Measurements from ENCODE around the gene ARAP1.

Gene ARAP1

GRCh38 chr11:72762641-72763304 is 10.6 kb upstream of the ARAP1 start:
- DNase-seq (ENCODE audit: low read depth): no peak

GRCh38 chr11:72760539-72761405 is 8.6 kb upstream of the ARAP1 start:
- DNase-seq (ENCODE audit: low read depth): peak; percentile 70

GRCh38 chr11:72759468-72759985 is 7.3 kb upstream of the ARAP1 start:
- no peak for DNase-seq (ENCODE audit: low read depth)

- no peak for DNase-seq (ENCODE audit: low read depth)
Observed at GRCh38 chr11:72758690-72759389, 6.6 kb upstream of the ARAP1 start.

- DNase-seq (ENCODE audit: low read depth): peak; percentile 24
Observed at GRCh38 chr11:72758304-72758689, 6.1 kb upstream of the ARAP1 start.

- no peak for DNase-seq (ENCODE audit: low read depth)
Observed at GRCh38 chr11:72755713-72756285, 3.6 kb upstream of the ARAP1 start.

- no peak for DNase-seq (ENCODE audit: low read depth)
Observed at GRCh38 chr11:72754544-72755155, 2.4 kb upstream of the ARAP1 start.

GRCh38 chr11:72754149-72754543 is 1.9 kb upstream of the ARAP1 start:
- DNase-seq (ENCODE audit: low read depth): no peak

GRCh38 chr11:72753341-72754148 is 1.3 kb upstream of the ARAP1 start:
- DNase-seq (ENCODE audit: low read depth): no peak

- no peak for DNase-seq (ENCODE audit: low read depth)
Observed at GRCh38 chr11:72751116-72752087, 806 bp downstream of the ARAP1 start.

GRCh38 chr11:72750556-72751115 is 1.6 kb downstream of the ARAP1 start:
- DNase-seq (ENCODE audit: low read depth): no peak

GRCh38 chr11:72750086-72750485 is 2.1 kb downstream of the ARAP1 start:
- DNase-seq (ENCODE audit: low read depth): no peak

GRCh38 chr11:72747289-72747855 is 4.8 kb downstream of the ARAP1 start:
- DNase-seq (ENCODE audit: low read depth): no peak

- no peak for DNase-seq (ENCODE audit: low read depth)
Observed at GRCh38 chr11:72746821-72747220, 5.4 kb downstream of the ARAP1 start.

- DNase-seq (ENCODE audit: low read depth): no peak
Observed at GRCh38 chr11:72745925-72746550, 6.2 kb downstream of the ARAP1 start.

- no peak for DNase-seq (ENCODE audit: low read depth)
Observed at GRCh38 chr11:72745511-72745910, 6.7 kb downstream of the ARAP1 start.

- no peak for DNase-seq (ENCODE audit: low read depth)
Observed at GRCh38 chr11:72744474-72744873, 7.7 kb downstream of the ARAP1 start.

All from EH (cell line).